ENCODE measurements around the gene CYBRD1.

CYBRD1 gene

GRCh38 chr2:171563301-171563700 lies 41.0 kb downstream of the CYBRD1 start:
- no CpG with 5 or more reads among the region's 3 CpGs for WGBS (ENCODE audit: insufficient coverage)
- DNase-seq: no peak
- Histone ChIP-seq H3K27me3 (replicated peaks in 2 of 5; ENCODE audit: control insufficient read depth in 4 of 5, insufficient read depth in 5 of 5, low read length in 4 of 5) (no peaks in the 10 kb centered on the region), H3K36me3 (ENCODE audit: control insufficient read depth in 4 of 4, insufficient read depth in 4 of 4, low read length in 3 of 4) (no peaks in the 10 kb centered on the region), H3K4me3 (ENCODE audit: control insufficient read depth in 1 of 7, extremely low read depth in 1 of 7, insufficient read depth in 4 of 7, low read depth in 2 of 7, low read length in 6 of 7) (no peak overlapping the region), H3K4me1 (ENCODE audit: control extremely low read depth in 1 of 4, control insufficient read depth in 4 of 4, insufficient read depth in 4 of 4, low read length in 3 of 4) (no peaks in the 10 kb centered on the region), H3K9me3 (ENCODE audit: control extremely low read depth in 1 of 5, control insufficient read depth in 4 of 5, insufficient read depth in 2 of 5, low read depth in 1 of 5, low read length in 4 of 5) (peaks cover 0 to 5% (median 0%) of the 10 kb centered on the region in 5 experiments), H3K27ac (ENCODE audit: insufficient read depth in 1 of 2, low read depth in 1 of 2, low read length in 2 of 2, poor library complexity in 1 of 2, severe bottlenecking in 2 of 2) (no peak overlapping the region)
- ChIA-PET CTCF (no interaction called here), POLR2A (no interaction called here)

GRCh38 chr2:171564463-171564862 lies 42.2 kb downstream of the CYBRD1 start:
- H3K4me3 ChIP-seq (ENCODE audit: control insufficient read depth in 1 of 7, extremely low read depth in 1 of 7, insufficient read depth in 4 of 7, low read depth in 2 of 7, low read length in 6 of 7): no peak overlapping the region
- H3K4me1 ChIP-seq (ENCODE audit: control extremely low read depth in 1 of 4, control insufficient read depth in 4 of 4, insufficient read depth in 4 of 4, low read length in 3 of 4): no peaks in the 10 kb centered on the region
- ChIA-PET CTCF (no interaction called here), POLR2A (no interaction called here)
- no peaks in the 10 kb centered on the region for H3K27me3 ChIP-seq (replicated peaks in 2 of 5; ENCODE audit: control insufficient read depth in 4 of 5, insufficient read depth in 5 of 5, low read length in 4 of 5)
- peaks cover 0 to 5% (median 0%) of the 10 kb centered on the region in 5 experiments for H3K9me3 ChIP-seq (ENCODE audit: control extremely low read depth in 1 of 5, control insufficient read depth in 4 of 5, insufficient read depth in 2 of 5, low read depth in 1 of 5, low read length in 4 of 5)
- H3K36me3 ChIP-seq (ENCODE audit: control insufficient read depth in 4 of 4, insufficient read depth in 4 of 4, low read length in 3 of 4): no peaks in the 10 kb centered on the region
- no peak overlapping the region for H3K27ac ChIP-seq (ENCODE audit: insufficient read depth in 1 of 2, low read depth in 1 of 2, low read length in 2 of 2, poor library complexity in 1 of 2, severe bottlenecking in 2 of 2)
- no peak for DNase-seq
- WGBS (ENCODE audit: insufficient coverage): 100% methylated on average over 5 of the region's 5 CpGs

- H3K27ac ChIP-seq (ENCODE audit: insufficient read depth in 1 of 2, low read depth in 1 of 2, low read length in 2 of 2, poor library complexity in 1 of 2, severe bottlenecking in 2 of 2): no peak overlapping the region
- POLR2A ChIA-PET: no interaction called here
- H3K36me3 ChIP-seq (ENCODE audit: control insufficient read depth in 4 of 4, insufficient read depth in 4 of 4, low read length in 3 of 4): no peaks in the 10 kb centered on the region
- no peaks in the 10 kb centered on the region for H3K27me3 ChIP-seq (replicated peaks in 2 of 5; ENCODE audit: control insufficient read depth in 4 of 5, insufficient read depth in 5 of 5, low read length in 4 of 5)
- CTCF ChIA-PET: interaction anchor here (0.9 to 1.0 kb wide), 2 partner anchors 32 to 46 kb away, joined by 3 read pairs; no protein-coding TSS in a partner anchor
- DNase-seq: no peak
- no peaks in the 10 kb centered on the region for H3K4me1 ChIP-seq (ENCODE audit: control extremely low read depth in 1 of 4, control insufficient read depth in 4 of 4, insufficient read depth in 4 of 4, low read length in 3 of 4)
- H3K4me3 ChIP-seq (ENCODE audit: control insufficient read depth in 1 of 7, extremely low read depth in 1 of 7, insufficient read depth in 4 of 7, low read depth in 2 of 7, low read length in 6 of 7): no peak overlapping the region
- peaks cover 0 to 5% (median 0%) of the 10 kb centered on the region in 5 experiments for H3K9me3 ChIP-seq (ENCODE audit: control extremely low read depth in 1 of 5, control insufficient read depth in 4 of 5, insufficient read depth in 2 of 5, low read depth in 1 of 5, low read length in 4 of 5)
- WGBS (ENCODE audit: insufficient coverage): no CpG with 5 or more reads among the region's 1 CpG
These were observed 43.8 kb downstream of the CYBRD1 start for GRCh38 chr2:171566057-171566456.

GRCh38 chr2:171566753-171567152 lies 44.5 kb downstream of the CYBRD1 start:
- Histone ChIP-seq H3K27me3 (replicated peaks in 2 of 5; ENCODE audit: control insufficient read depth in 4 of 5, insufficient read depth in 5 of 5, low read length in 4 of 5) (no peaks in the 10 kb centered on the region), H3K4me3 (ENCODE audit: control insufficient read depth in 1 of 7, extremely low read depth in 1 of 7, insufficient read depth in 4 of 7, low read depth in 2 of 7, low read length in 6 of 7) (no peak overlapping the region), H3K9me3 (ENCODE audit: control extremely low read depth in 1 of 5, control insufficient read depth in 4 of 5, insufficient read depth in 2 of 5, low read depth in 1 of 5, low read length in 4 of 5) (peaks cover 0 to 5% (median 0%) of the 10 kb centered on the region in 5 experiments), H3K36me3 (ENCODE audit: control insufficient read depth in 4 of 4, insufficient read depth in 4 of 4, low read length in 3 of 4) (no peaks in the 10 kb centered on the region), H3K4me1 (ENCODE audit: control extremely low read depth in 1 of 4, control insufficient read depth in 4 of 4, insufficient read depth in 4 of 4, low read length in 3 of 4) (no peaks in the 10 kb centered on the region), H3K27ac (ENCODE audit: insufficient read depth in 1 of 2, low read depth in 1 of 2, low read length in 2 of 2, poor library complexity in 1 of 2, severe bottlenecking in 2 of 2) (no peak overlapping the region)
- DNase-seq: no peak
- 100% methylated on average over 2 of the region's 4 CpGs for WGBS (ENCODE audit: insufficient coverage)
- ChIA-PET POLR2A (no interaction called here), CTCF (interaction anchor here (0.9 to 1.0 kb wide), 3 partner anchors 29 to 45 kb away, joined by 3 read pairs; no protein-coding TSS in a partner anchor)

GRCh38 chr2:171568089-171568488 lies 45.8 kb downstream of the CYBRD1 start:
- H3K36me3 ChIP-seq (ENCODE audit: control insufficient read depth in 4 of 4, insufficient read depth in 4 of 4, low read length in 3 of 4): no peaks in the 10 kb centered on the region
- no peak overlapping the region for H3K4me3 ChIP-seq (ENCODE audit: control insufficient read depth in 1 of 7, extremely low read depth in 1 of 7, insufficient read depth in 4 of 7, low read depth in 2 of 7, low read length in 6 of 7)
- H3K4me1 ChIP-seq (ENCODE audit: control extremely low read depth in 1 of 4, control insufficient read depth in 4 of 4, insufficient read depth in 4 of 4, low read length in 3 of 4): no peaks in the 10 kb centered on the region
- H3K27me3 ChIP-seq (replicated peaks in 2 of 5; ENCODE audit: control insufficient read depth in 4 of 5, insufficient read depth in 5 of 5, low read length in 4 of 5): no peaks in the 10 kb centered on the region
- POLR2A ChIA-PET: interaction anchor here (0.6 kb wide), 1 partner anchor 54 kb away, joined by 3 read pairs; no protein-coding TSS in a partner anchor
- 92% methylated on average over 3 of the region's 3 CpGs for WGBS (ENCODE audit: insufficient coverage)
- CTCF ChIA-PET: interaction anchor here (1.1 kb wide), 1 partner anchor 56 kb away, joined by 3 read pairs; no protein-coding TSS in a partner anchor
- no peak overlapping the region for H3K27ac ChIP-seq (ENCODE audit: insufficient read depth in 1 of 2, low read depth in 1 of 2, low read length in 2 of 2, poor library complexity in 1 of 2, severe bottlenecking in 2 of 2)
- peaks cover 0 to 5% (median 0%) of the 10 kb centered on the region in 5 experiments for H3K9me3 ChIP-seq (ENCODE audit: control extremely low read depth in 1 of 5, control insufficient read depth in 4 of 5, insufficient read depth in 2 of 5, low read depth in 1 of 5, low read length in 4 of 5)
- DNase-seq: peak in 1 of 3 donors; percentile 7

- H3K4me3 ChIP-seq (ENCODE audit: control insufficient read depth in 1 of 7, extremely low read depth in 1 of 7, insufficient read depth in 4 of 7, low read depth in 2 of 7, low read length in 6 of 7): no peak overlapping the region
- no peak overlapping the region for H3K27ac ChIP-seq (ENCODE audit: insufficient read depth in 1 of 2, low read depth in 1 of 2, low read length in 2 of 2, poor library complexity in 1 of 2, severe bottlenecking in 2 of 2)
- CTCF ChIA-PET: interaction anchor here (0.5 to 1.4 kb wide), 3 partner anchors 10 to 695 kb away, joined by 3 read pairs; no protein-coding TSS in a partner anchor
- H3K4me1 ChIP-seq (ENCODE audit: control extremely low read depth in 1 of 4, control insufficient read depth in 4 of 4, insufficient read depth in 4 of 4, low read length in 3 of 4): no peaks in the 10 kb centered on the region
- H3K36me3 ChIP-seq (ENCODE audit: control insufficient read depth in 4 of 4, insufficient read depth in 4 of 4, low read length in 3 of 4): no peaks in the 10 kb centered on the region
- POLR2A ChIA-PET: no interaction called here
- no peaks in the 10 kb centered on the region for H3K27me3 ChIP-seq (replicated peaks in 2 of 5; ENCODE audit: control insufficient read depth in 4 of 5, insufficient read depth in 5 of 5, low read length in 4 of 5)
- no peak for DNase-seq
- peaks cover 0 to 5% (median 0%) of the 10 kb centered on the region in 5 experiments for H3K9me3 ChIP-seq (ENCODE audit: control extremely low read depth in 1 of 5, control insufficient read depth in 4 of 5, insufficient read depth in 2 of 5, low read depth in 1 of 5, low read length in 4 of 5)
- WGBS (ENCODE audit: insufficient coverage): 73% methylated on average over 4 of the region's 7 CpGs
These were observed 49.4 kb downstream of the CYBRD1 start for GRCh38 chr2:171571721-171572120.

GRCh38 chr2:171574149-171574795 lies 52.0 kb downstream of the CYBRD1 start:
- CTCF ChIA-PET: interaction anchor here (0.8 to 1.9 kb wide), 10 partner anchors 14 to 145 kb away, joined by 3 to 9 read pairs (median 3); partner anchors contain the start of gene CYBRD1
- no peaks in the 10 kb centered on the region for H3K36me3 ChIP-seq (ENCODE audit: control insufficient read depth in 4 of 4, insufficient read depth in 4 of 4, low read length in 3 of 4)
- WGBS (ENCODE audit: insufficient coverage): 32% methylated on average over 11 of the region's 21 CpGs
- POLR2A ChIA-PET: no interaction called here
- no peaks in the 10 kb centered on the region for H3K4me1 ChIP-seq (ENCODE audit: control extremely low read depth in 1 of 4, control insufficient read depth in 4 of 4, insufficient read depth in 4 of 4, low read length in 3 of 4)
- no peak overlapping the region for H3K4me3 ChIP-seq (ENCODE audit: control insufficient read depth in 1 of 7, extremely low read depth in 1 of 7, insufficient read depth in 4 of 7, low read depth in 2 of 7, low read length in 6 of 7)
- H3K9me3 ChIP-seq (ENCODE audit: control extremely low read depth in 1 of 5, control insufficient read depth in 4 of 5, insufficient read depth in 2 of 5, low read depth in 1 of 5, low read length in 4 of 5): no peaks in the 10 kb centered on the region
- H3K27me3 ChIP-seq (replicated peaks in 2 of 5; ENCODE audit: control insufficient read depth in 4 of 5, insufficient read depth in 5 of 5, low read length in 4 of 5): no peaks in the 10 kb centered on the region
- no peak overlapping the region for H3K27ac ChIP-seq (ENCODE audit: insufficient read depth in 1 of 2, low read depth in 1 of 2, low read length in 2 of 2, poor library complexity in 1 of 2, severe bottlenecking in 2 of 2)
- DNase-seq: peak; percentile 66 to 83 (median 80)
